MM.1S (cell line): ENCODE measurements around the gene RCBTB2.
"Not testable (repeated sequence)": the region's sequence is repeated elsewhere in the genome, so short reads cannot be mapped to it uniquely, and the experiment has no call there.

Source experiments
- DNase-seq: peaks from one replicate; pipeline ENCODE4 v3.0.0-alpha.2; 2015
- H2AFZ ChIP-seq: fragments of 300-600 bp; sonication (generic); 2 replicates; pipeline ENCODE4 v1.6.0; 2016; ENCODE audit warnings: antibody characterized with exemption, low read length
- H3F3A ChIP-seq: fragments of 300-600 bp; sonication (generic); 2 replicates; pipeline ENCODE4 v1.6.1; 2016; ENCODE audit warnings: mild to moderate bottlenecking, antibody characterized with exemption, low read length, moderate library complexity, mixed read lengths; ENCODE audit not compliant: insufficient read depth
- H3K27ac ChIP-seq: fragments of 300-600 bp; sonication (generic); 2 replicates; pipeline ENCODE4 v1.5.1; 2016; ENCODE audit warnings: mild to moderate bottlenecking, low read length
- H3K27me3 ChIP-seq: fragments of 300-600 bp; sonication (generic); replicated peaks from 2 replicates; pipeline ENCODE4 v1.6.0; 2016; ENCODE audit warnings: low read length; ENCODE audit not compliant: insufficient read depth
- H3K36me3 ChIP-seq: fragments of 300-600 bp; sonication (generic); replicated peaks from 2 replicates; pipeline ENCODE4 v1.6.1; 2016; ENCODE audit warnings: mild to moderate bottlenecking, low read length, mixed read lengths; ENCODE audit not compliant: insufficient read depth
- H3K4me1 ChIP-seq: fragments of 300-600 bp; sonication (generic); 2 replicates; pipeline ENCODE4 v1.6.1; 2016; ENCODE audit warnings: low read length, mixed read lengths
- H3K4me2 ChIP-seq: fragments of 300-600 bp; sonication (generic); 2 replicates; pipeline ENCODE4 v1.6.0; 2016; ENCODE audit warnings: low read depth, low read length
- H3K4me3 ChIP-seq: fragments of 300-600 bp; sonication (generic); 2 replicates; pipeline ENCODE4 v1.5.1; 2016; ENCODE audit warnings: low read length, mixed read lengths
- H3K79me2 ChIP-seq: fragments of 300-600 bp; sonication (generic); 2 replicates; pipeline ENCODE4 v1.6.1; 2016; ENCODE audit warnings: mixed run types, low read length, mixed read lengths
- H3K9ac ChIP-seq: fragments of 300-600 bp; sonication (generic); 2 replicates; pipeline ENCODE4 v1.6.1; 2016; ENCODE audit warnings: low read length, mixed read lengths
- H3K9me2 ChIP-seq: fragments of 300-600 bp; sonication (generic); replicated peaks from 2 replicates; pipeline ENCODE4 v1.6.1; 2016; ENCODE audit warnings: mild to moderate bottlenecking, low read length, mixed read lengths; ENCODE audit not compliant: insufficient read depth
- H3K9me3 ChIP-seq: fragments of 300-600 bp; sonication (generic); replicated peaks from 2 replicates; pipeline ENCODE4 v1.6.1; 2016; ENCODE audit warnings: mild to moderate bottlenecking, low read length, mixed read lengths; ENCODE audit not compliant: insufficient read depth
- H4K20me1 ChIP-seq: fragments of 300-600 bp; sonication (generic); 2 replicates; pipeline ENCODE4 v1.6.1; 2016; ENCODE audit warnings: mild to moderate bottlenecking, low read length, moderate library complexity, mixed read lengths; ENCODE audit not compliant: insufficient read depth
- CTCF ChIP-seq: fragments of 300-600 bp; sonication (generic); IDR thresholded peaks from 2 replicates; pipeline ENCODE4 v1.5.1; 2016; ENCODE audit warnings: antibody characterized with exemption, low read length, mixed read lengths
- EZH2 ChIP-seq: fragments of 300-600 bp; sonication (generic); optimal IDR thresholded peaks from 2 replicates; pipeline ENCODE3; 2017; ENCODE audit warnings: low read depth, mild to moderate bottlenecking, antibody characterized with exemption, low read length, mixed read lengths
- EZH2phosphoT487 ChIP-seq: fragments of 300-600 bp; sonication (generic); IDR thresholded peaks from 2 replicates; pipeline ENCODE4 v1.6.1; 2018; ENCODE audit warnings: antibody characterized with exemption, low read length

RCBTB2 gene

GRCh38 chr13:48580185-48580803 is 47.4 kb upstream of the RCBTB2 start:
- Histone ChIP-seq H4K20me1 (no peaks in the 10 kb centered on the region), H2AFZ (no peak overlapping the region), H3K9me2 (no peaks in the 10 kb centered on the region), H3K36me3 (no peaks in the 10 kb centered on the region), H3K27ac (no peak overlapping the region), H3F3A (peaks cover 2% of the 10 kb centered on the region; the same call in 1 of the 2 replicates), H3K9ac (no peak overlapping the region), H3K27me3 (peaks cover 25% of the 10 kb centered on the region), H3K9me3 (no peaks in the 10 kb centered on the region), H3K4me3 (no peak overlapping the region), H3K79me2 (no peaks in the 10 kb centered on the region), H3K4me1 (peaks cover 15% of the 10 kb centered on the region), H3K4me2 (no peak overlapping the region)
- TF ChIP-seq CTCF (peak; percentile 48), EZH2 (no peak)
- peak; percentile 50 for DNase-seq

- not testable (repeated sequence) for H3K36me3 ChIP-seq, H3K9me2 ChIP-seq, H3K4me3 ChIP-seq, H2AFZ ChIP-seq, H3F3A ChIP-seq, H3K9ac ChIP-seq, DNase-seq, H3K9me3 ChIP-seq, H3K27ac ChIP-seq, H4K20me1 ChIP-seq, H3K79me2 ChIP-seq
- peak overlapping the region; percentile 34; the same call in 1 of the 2 replicates for H3K4me2 ChIP-seq
- peaks cover 15% of the 10 kb centered on the region for H3K4me1 ChIP-seq
- peaks cover 25% of the 10 kb centered on the region for H3K27me3 ChIP-seq
Observed at GRCh38 chr13:48579919-48580180, 47.0 kb upstream of the RCBTB2 start.

GRCh38 chr13:48579165-48579918 is 46.5 kb upstream of the RCBTB2 start:
- Histone ChIP-seq H3K4me2 (peak overlapping the region; percentile 34; the same call in 1 of the 2 replicates), H3K9me3 (no peaks in the 10 kb centered on the region), H3K4me3 (no peak overlapping the region)

More at GRCh38 chr13:48579165-48579918, 46.5 kb upstream of the RCBTB2 start:
- no peaks in the 10 kb centered on the region for H4K20me1 ChIP-seq
- no peaks in the 10 kb centered on the region for H3K9me2 ChIP-seq
- H3K27me3 ChIP-seq = peaks cover 30% of the 10 kb centered on the region
- H3K36me3 ChIP-seq = no peaks in the 10 kb centered on the region
- no peaks in the 10 kb centered on the region for H3K79me2 ChIP-seq
- peak; percentile 30 for DNase-seq
- H3K27ac ChIP-seq = no peak overlapping the region
- H2AFZ ChIP-seq = no peak overlapping the region
- H3F3A ChIP-seq = peaks cover 2% of the 10 kb centered on the region; the same call in 1 of the 2 replicates
- peaks cover 15% of the 10 kb centered on the region for H3K4me1 ChIP-seq
- no peak overlapping the region for H3K9ac ChIP-seq
- TF ChIP-seq CTCF = no peak
- TF ChIP-seq EZH2phosphoT487 = peak; percentile 79; the same call in 1 of the 2 replicates
- no peak for TF ChIP-seq EZH2
